ENCODE results near the gene THOC1. TPM values are rescaled to one million over a fixed set of nuclear protein-coding genes. Genes with fewer than 3 reads are reported as not detected.
"Not testable (repeated sequence)": the region's sequence is repeated elsewhere in the genome, so short reads cannot be mapped to it uniquely, and the experiment has no call there.

The THOC1 gene
- total RNA-seq, 2 donors from 2014 or later: 17.8 to 32.9 TPM

- TF ChIP-seq CTCF (IDR thresholded peaks at IDR 0.05): no peak
- Histone ChIP-seq H3K4me3 (no peak overlapping the region), H3K9ac (ENCODE audit: low read depth in 2 of 2, low read length in 2 of 2) (no peak overlapping the region), H3K36me3 (no peaks in the 10 kb centered on the region), H3K27ac (no peak overlapping the region), H3K4me1 (no peaks in the 10 kb centered on the region), H3K27me3 (no peaks in the 10 kb centered on the region), H3K9me3 (no peaks in the 10 kb centered on the region)
- DNase-seq: no peak
- intact Hi-C loops (cut with DNase I): no loop called here
These were observed 42.2 kb upstream of the THOC1 start for GRCh38 chr18:310042-310441.

GRCh38 chr18:308086-308485 lies 40.2 kb upstream of the THOC1 start:
- H3K36me3 ChIP-seq; H3K4me1 ChIP-seq; intact Hi-C loops (cut with DNase I); H3K27me3 ChIP-seq; H3K9me3 ChIP-seq; DNase-seq; H3K27ac ChIP-seq; H3K9ac ChIP-seq (ENCODE audit: low read depth in 2 of 2, low read length in 2 of 2); H3K4me3 ChIP-seq: not testable (repeated sequence)

GRCh38 chr18:306608-307255 lies 38.9 kb upstream of the THOC1 start:
- DNase-seq: no peak
- Histone ChIP-seq H3K9me3 (no peaks in the 10 kb centered on the region), H3K4me3 (no peak overlapping the region), H3K36me3 (no peaks in the 10 kb centered on the region), H3K9ac (ENCODE audit: low read depth in 2 of 2, low read length in 2 of 2) (no peak overlapping the region), H3K27ac (no peak overlapping the region), H3K27me3 (no peaks in the 10 kb centered on the region), H3K4me1 (no peaks in the 10 kb centered on the region)
- intact Hi-C loops (cut with DNase I): no loop called here
- no peak for TF ChIP-seq CTCF (IDR thresholded peaks at IDR 0.05)

GRCh38 chr18:305003-305501 lies 37.2 kb upstream of the THOC1 start:
- Histone ChIP-seq H3K27ac (no peak overlapping the region), H3K4me1 (no peaks in the 10 kb centered on the region), H3K27me3 (no peaks in the 10 kb centered on the region), H3K4me3 (no peak overlapping the region), H3K9me3 (no peaks in the 10 kb centered on the region), H3K9ac (ENCODE audit: low read depth in 2 of 2, low read length in 2 of 2) (no peak overlapping the region), H3K36me3 (no peaks in the 10 kb centered on the region)
- intact Hi-C loops (cut with DNase I): no loop called here
- TF ChIP-seq CTCF (IDR thresholded peaks at IDR 0.05): no peak
- no peak for DNase-seq

GRCh38 chr18:303607-304006 lies 35.8 kb upstream of the THOC1 start:
- no peak for TF ChIP-seq CTCF (IDR thresholded peaks at IDR 0.05)
- intact Hi-C loops (cut with DNase I): no loop called here
- Histone ChIP-seq H3K4me3 (no peak overlapping the region), H3K4me1 (no peaks in the 10 kb centered on the region), H3K27me3 (no peaks in the 10 kb centered on the region), H3K9ac (ENCODE audit: low read depth in 2 of 2, low read length in 2 of 2) (no peak overlapping the region), H3K27ac (no peak overlapping the region), H3K9me3 (no peaks in the 10 kb centered on the region), H3K36me3 (no peaks in the 10 kb centered on the region)
- DNase-seq: no peak

GRCh38 chr18:303011-303410 lies 35.2 kb upstream of the THOC1 start:
- no peak for DNase-seq
- intact Hi-C loops (cut with DNase I): no loop called here
- H3K4me1 ChIP-seq: no peaks in the 10 kb centered on the region

More at GRCh38 chr18:303011-303410, 35.2 kb upstream of the THOC1 start:
- no peak overlapping the region for H3K4me3 ChIP-seq
- H3K36me3 ChIP-seq: no peaks in the 10 kb centered on the region
- H3K27me3 ChIP-seq: no peaks in the 10 kb centered on the region
- H3K9me3 ChIP-seq: no peaks in the 10 kb centered on the region
- H3K9ac ChIP-seq (ENCODE audit: low read depth in 2 of 2, low read length in 2 of 2): no peak overlapping the region
- TF ChIP-seq CTCF (IDR thresholded peaks at IDR 0.05): no peak
- no peak overlapping the region for H3K27ac ChIP-seq
